Fibroblast of villous mesenchyme (primary cell): Measurements from ENCODE around the gene MACROH2A1. TPM values are rescaled to one million over a fixed set of nuclear protein-coding genes. Genes with fewer than 3 reads are reported as not detected.
"Not testable (repeated sequence)": the region's sequence is repeated elsewhere in the genome, so short reads cannot be mapped to it uniquely, and the experiment has no call there.

Experiments
- DNase-seq: peaks from one replicate; pipeline ENCODE4 v3.0.0-alpha.2; 2010; ENCODE audit warnings: low read depth
- H3K4me3 ChIP-seq: 2 replicates; pipeline ENCODE4 v1.5.1; 2011; ENCODE audit warnings: low read depth, mild to moderate bottlenecking, low read length
- CTCF ChIP-seq: IDR thresholded peaks from 2 replicates; pipeline ENCODE4 v1.5.1; 2012; ENCODE audit warnings: low read depth, mild to moderate bottlenecking, low read length; ENCODE audit not compliant: insufficient read depth
- total RNA-seq: library from RNA; depleted of rRNA; stranded (reverse); fragments of >200 nt; gene quantifications from 2 replicates; pipeline ENCODE4 v1.2.3, GENCODE V29; 2012

The MACROH2A1 gene
- total RNA-seq, 1 donor, result 161 TPM

GRCh38 chr5:135364421-135365262 lies 34.4 kb downstream of the MACROH2A1 start:
- TF ChIP-seq CTCF, result no peak
- no peak for DNase-seq
- no peak overlapping the region for H3K4me3 ChIP-seq

- DNase-seq, result not testable (repeated sequence)
Measured at GRCh38 chr5:135363342-135363741, 35.7 kb downstream of the MACROH2A1 start.

GRCh38 chr5:135362102-135362501 lies 36.9 kb downstream of the MACROH2A1 start:
- H3K4me3 ChIP-seq, result no peak overlapping the region
- no peak for TF ChIP-seq CTCF
- no peak for DNase-seq

More at GRCh38 chr5:135363342-135363741, 35.7 kb downstream of the MACROH2A1 start:
- not testable (repeated sequence) for H3K4me3 ChIP-seq

GRCh38 chr5:135360278-135361274 lies 38.5 kb downstream of the MACROH2A1 start:
- H3K4me3 ChIP-seq, result no peak overlapping the region

GRCh38 chr5:135359374-135360165 lies 39.5 kb downstream of the MACROH2A1 start:
- no peak for TF ChIP-seq CTCF
- no peak overlapping the region for H3K4me3 ChIP-seq
- peak; percentile 83 for DNase-seq

More at GRCh38 chr5:135360278-135361274, 38.5 kb downstream of the MACROH2A1 start:
- DNase-seq, result no peak
- no peak for TF ChIP-seq CTCF

GRCh38 chr5:135357685-135358084 lies 41.3 kb downstream of the MACROH2A1 start:
- DNase-seq, result no peak
- no peak for TF ChIP-seq CTCF
- H3K4me3 ChIP-seq, result no peak overlapping the region
